DND-41 (cell line): ENCODE measurements around the gene AANAT.

Experiments used
- ATAC-seq: fragments of 200-7000 bp; cut with Tn5 transposase; 3 replicates; pipeline ENCODE4 v1.9.1; 2021; ENCODE audit warnings: low read depth; ENCODE audit not compliant: insufficient read depth
- DNase-seq: peaks from one replicate; pipeline ENCODE4 v3.0.0-alpha.2; 2020
- H2AFZ ChIP-seq: 2 replicates; pipeline ENCODE4 v1.6.0; 2012; ENCODE audit warnings: low read depth, low read length
- H3K27ac ChIP-seq: 2 replicates; pipeline ENCODE4 v1.5.1; 2012; ENCODE audit warnings: low read length, inconsistent platforms
- H3K27me3 ChIP-seq: fragments of 200-600 bp; sonication (generic); 2 replicates; pipeline ENCODE4 v1.6.0; 2012; ENCODE audit warnings: low read length, mild to moderate bottlenecking, inconsistent platforms; ENCODE audit not compliant: insufficient read depth, poor library complexity
- H3K36me3 ChIP-seq: 2 replicates; pipeline ENCODE4 v1.5.1; 2012; ENCODE audit warnings: low read length, inconsistent platforms; ENCODE audit not compliant: insufficient read depth
- H3K4me1 ChIP-seq: 2 replicates; pipeline ENCODE4 v1.5.1; 2012; ENCODE audit warnings: mild to moderate bottlenecking, low read length; ENCODE audit not compliant: insufficient read depth
- H3K4me2 ChIP-seq: 2 replicates; pipeline ENCODE4 v1.6.0; 2012; ENCODE audit warnings: mild to moderate bottlenecking, moderate library complexity, low read length, inconsistent platforms; ENCODE audit not compliant: insufficient read depth
- H3K4me3 ChIP-seq, 2 experiments: fragments of 200-600 bp in 1 of 2; shearing (Covaris generic) in 1 of 2; 2 replicates each; pipeline ENCODE4 v1.5.1; 2012 to 2016; ENCODE audit warnings: inconsistent platforms in 2 of 2, low read length in 2 of 2, mild to moderate bottlenecking in 2 of 2, low read depth in 1 of 2, moderate library complexity in 1 of 2
- H3K79me2 ChIP-seq: 2 replicates; pipeline ENCODE4 v1.6.0; 2012; ENCODE audit warnings: low read length, inconsistent platforms; ENCODE audit not compliant: insufficient read depth
- H3K9ac ChIP-seq: 2 replicates; pipeline ENCODE4 v1.6.0; 2012; ENCODE audit warnings: low read depth, mild to moderate bottlenecking, inconsistent platforms, low read length, moderate library complexity
- H3K9me3 ChIP-seq: 2 replicates; pipeline ENCODE4 v1.5.1; 2012; ENCODE audit warnings: low read length, moderate library complexity, mild to moderate bottlenecking, inconsistent platforms; ENCODE audit not compliant: insufficient read depth, severe bottlenecking
- H4K20me1 ChIP-seq: 2 replicates; pipeline ENCODE4 v1.6.0; 2012; ENCODE audit warnings: low read length; ENCODE audit not compliant: insufficient read depth
- EZH2 ChIP-seq: IDR thresholded peaks from 3 replicates; pipeline ENCODE4 v1.6.1; 2012; ENCODE audit warnings: borderline replicate concordance, low read depth, mild to moderate bottlenecking, moderate library complexity, low read length, inconsistent platforms; ENCODE audit not compliant: severe bottlenecking
- TF ChIP-seq, protein P1 (sequence below): IDR thresholded peaks from 2 replicates; pipeline ENCODE4 v1.5.1; 2012; ENCODE audit warnings: borderline replicate concordance, low read length, moderate library complexity, mild to moderate bottlenecking; ENCODE audit not compliant: poor library complexity, severe bottlenecking; ENCODE audit errors: extremely low read depth

Gene AANAT

GRCh38 chr17:76438906-76439305, 28.5 kb upstream of the AANAT start:
- Histone ChIP-seq H3K9ac (no peak overlapping the region), H3K4me2 (no peak overlapping the region), H2AFZ (no peak overlapping the region), H3K4me1 (no peaks in the 10 kb centered on the region), H4K20me1 (peaks cover 74% of the 10 kb centered on the region), H3K79me2 (peaks cover 92% of the 10 kb centered on the region), H3K4me3 (no peak overlapping the region), H3K9me3 (no peaks in the 10 kb centered on the region), H3K27me3 (no peaks in the 10 kb centered on the region), H3K27ac (no peak overlapping the region), H3K36me3 (peaks cover 9% of the 10 kb centered on the region; the same call in 1 of the 2 replicates)
- ATAC-seq = no peak
- no peak for TF ChIP-seq EZH2
- TF ChIP-seq, protein P1, sequence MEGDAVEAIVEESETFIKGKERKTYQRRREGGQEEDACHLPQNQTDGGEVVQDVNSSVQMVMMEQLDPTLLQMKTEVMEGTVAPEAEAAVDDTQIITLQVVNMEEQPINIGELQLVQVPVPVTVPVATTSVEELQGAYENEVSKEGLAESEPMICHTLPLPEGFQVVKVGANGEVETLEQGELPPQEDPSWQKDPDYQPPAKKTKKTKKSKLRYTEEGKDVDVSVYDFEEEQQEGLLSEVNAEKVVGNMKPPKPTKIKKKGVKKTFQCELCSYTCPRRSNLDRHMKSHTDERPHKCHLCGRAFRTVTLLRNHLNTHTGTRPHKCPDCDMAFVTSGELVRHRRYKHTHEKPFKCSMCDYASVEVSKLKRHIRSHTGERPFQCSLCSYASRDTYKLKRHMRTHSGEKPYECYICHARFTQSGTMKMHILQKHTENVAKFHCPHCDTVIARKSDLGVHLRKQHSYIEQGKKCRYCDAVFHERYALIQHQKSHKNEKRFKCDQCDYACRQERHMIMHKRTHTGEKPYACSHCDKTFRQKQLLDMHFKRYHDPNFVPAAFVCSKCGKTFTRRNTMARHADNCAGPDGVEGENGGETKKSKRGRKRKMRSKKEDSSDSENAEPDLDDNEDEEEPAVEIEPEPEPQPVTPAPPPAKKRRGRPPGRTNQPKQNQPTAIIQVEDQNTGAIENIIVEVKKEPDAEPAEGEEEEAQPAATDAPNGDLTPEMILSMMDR = no peak
- DNase-seq = no peak

- H3K27me3 ChIP-seq = no peaks in the 10 kb centered on the region
- peaks cover 92% of the 10 kb centered on the region for H3K79me2 ChIP-seq
- H3K4me3 ChIP-seq = no peak overlapping the region
- no peak overlapping the region for H2AFZ ChIP-seq
- no peak overlapping the region for H3K9ac ChIP-seq
- H3K4me1 ChIP-seq = no peaks in the 10 kb centered on the region
- ATAC-seq (no peak), DNase-seq (no peak)
- TF ChIP-seq, protein P1 = no peak
- TF ChIP-seq EZH2 = no peak
- H3K27ac ChIP-seq = no peak overlapping the region
- no peak overlapping the region for H3K4me2 ChIP-seq
- H3K9me3 ChIP-seq = no peaks in the 10 kb centered on the region
- peaks cover 5% of the 10 kb centered on the region; the same call in 1 of the 2 replicates for H3K36me3 ChIP-seq
- H4K20me1 ChIP-seq = peaks cover 74% of the 10 kb centered on the region
Measured at GRCh38 chr17:76439314-76439928, 28.0 kb upstream of the AANAT start.

- Histone ChIP-seq H3K4me2 (no peak overlapping the region), H3K36me3 (peaks cover 3% of the 10 kb centered on the region; the same call in 1 of the 2 replicates), H3K4me1 (no peaks in the 10 kb centered on the region), H3K4me3 (no peak overlapping the region), H3K9ac (no peak overlapping the region), H3K27me3 (no peaks in the 10 kb centered on the region), H3K27ac (no peak overlapping the region), H4K20me1 (peaks cover 76% of the 10 kb centered on the region), H3K79me2 (peaks cover 93% of the 10 kb centered on the region), H3K9me3 (no peaks in the 10 kb centered on the region), H2AFZ (no peak overlapping the region)
- DNase-seq (no peak), ATAC-seq (no peak)
- no peak for TF ChIP-seq EZH2
- TF ChIP-seq, protein P1 = no peak
Measured at GRCh38 chr17:76440751-76441362, 26.5 kb upstream of the AANAT start.
